GM19023 (cell line): Measurements from ENCODE around the gene TBPL2.
"Not testable (repeated sequence)": the region's sequence is repeated elsewhere in the genome, so short reads cannot be mapped to it uniquely, and the experiment has no call there.

Source experiments
- ATAC-seq: cut with Tn5 transposase; IDR thresholded peaks from one replicate; pipeline ENCODE4 v1.9.1; 2021; ENCODE audit warnings: mild to moderate bottlenecking, moderate library complexity; ENCODE audit not compliant: unreplicated experiment

TBPL2 gene

DNA sequence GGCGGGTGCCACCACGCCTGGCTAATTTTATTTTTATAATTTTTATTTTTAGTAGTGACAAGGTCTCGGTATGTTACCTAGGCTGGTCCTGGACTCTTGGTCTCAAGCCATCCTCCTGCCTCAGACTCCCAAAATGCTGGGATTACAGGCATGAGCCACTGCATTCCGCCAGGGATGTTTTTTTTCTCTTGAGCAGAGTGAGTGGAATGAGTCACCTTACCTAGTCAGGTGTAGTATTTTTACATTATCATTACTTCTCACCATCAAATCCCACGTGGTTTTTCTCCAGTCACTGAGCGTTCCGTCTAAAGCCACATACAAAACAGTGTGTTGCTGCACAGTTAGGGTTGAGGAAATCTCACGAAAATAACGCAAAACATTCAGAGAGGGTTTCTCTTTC, 870 bp upstream of the TBPL2 start:
- no peak for ATAC-seq

DNA sequence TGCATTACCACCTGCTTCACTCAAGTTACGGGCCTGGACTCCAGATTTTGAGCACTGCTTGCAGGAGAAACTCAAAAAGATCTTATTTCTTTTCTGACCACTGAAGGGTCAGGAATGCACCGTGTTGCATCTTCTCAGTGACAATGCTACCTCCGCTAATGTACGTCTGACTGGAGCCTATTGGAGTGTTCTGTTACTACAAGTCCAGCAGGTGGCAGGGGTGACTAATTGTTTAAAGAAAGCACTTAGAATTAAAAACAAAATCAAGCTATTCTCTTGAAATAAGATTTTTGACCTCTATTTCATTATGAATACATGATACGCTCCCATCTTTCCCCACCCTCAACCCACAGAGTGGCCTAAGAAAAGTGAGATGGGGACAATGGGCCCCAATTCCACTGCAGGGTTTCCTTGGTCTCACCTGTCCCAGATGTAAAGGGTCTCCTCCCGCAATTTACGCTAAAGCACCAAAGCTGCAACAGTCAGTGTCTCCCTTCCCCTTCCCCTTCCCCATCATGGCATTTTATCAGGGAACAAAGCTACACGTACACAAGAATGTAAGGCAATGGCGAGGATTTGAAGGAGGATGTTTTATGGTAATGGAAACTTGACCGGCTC, 2.2 kb downstream of the TBPL2 start:
- no peak for ATAC-seq

- ATAC-seq = no peak
Measured at GRCh38 chr14:55436931-55437330, 3.5 kb downstream of the TBPL2 start.

- ATAC-seq = no peak
Measured at GRCh38 chr14:55436519-55436918, 3.9 kb downstream of the TBPL2 start.

DNA sequence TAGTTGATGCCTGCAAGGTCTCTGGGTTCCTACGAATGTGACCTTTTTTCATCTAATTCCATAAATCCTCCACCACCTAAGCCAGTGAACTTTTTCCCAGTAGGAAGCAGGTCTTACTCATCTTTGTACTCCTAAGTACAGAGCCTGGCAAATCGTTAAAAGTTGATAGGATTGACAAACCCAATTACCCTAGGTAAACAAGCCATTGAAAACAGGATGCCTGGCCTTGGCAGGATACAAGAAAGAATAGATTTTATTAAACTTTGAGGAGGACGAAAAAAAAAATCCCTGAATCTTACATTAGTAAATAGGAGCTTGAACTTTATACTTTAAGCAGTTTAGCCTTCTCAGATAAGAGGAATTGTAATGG, 5.6 kb downstream of the TBPL2 start:
- no peak for ATAC-seq

GRCh38 chr14:55433880-55434804, 6.3 kb downstream of the TBPL2 start:
- no peak for ATAC-seq

GRCh38 chr14:55432628-55433027, 7.8 kb downstream of the TBPL2 start:
- ATAC-seq = no peak

DNA sequence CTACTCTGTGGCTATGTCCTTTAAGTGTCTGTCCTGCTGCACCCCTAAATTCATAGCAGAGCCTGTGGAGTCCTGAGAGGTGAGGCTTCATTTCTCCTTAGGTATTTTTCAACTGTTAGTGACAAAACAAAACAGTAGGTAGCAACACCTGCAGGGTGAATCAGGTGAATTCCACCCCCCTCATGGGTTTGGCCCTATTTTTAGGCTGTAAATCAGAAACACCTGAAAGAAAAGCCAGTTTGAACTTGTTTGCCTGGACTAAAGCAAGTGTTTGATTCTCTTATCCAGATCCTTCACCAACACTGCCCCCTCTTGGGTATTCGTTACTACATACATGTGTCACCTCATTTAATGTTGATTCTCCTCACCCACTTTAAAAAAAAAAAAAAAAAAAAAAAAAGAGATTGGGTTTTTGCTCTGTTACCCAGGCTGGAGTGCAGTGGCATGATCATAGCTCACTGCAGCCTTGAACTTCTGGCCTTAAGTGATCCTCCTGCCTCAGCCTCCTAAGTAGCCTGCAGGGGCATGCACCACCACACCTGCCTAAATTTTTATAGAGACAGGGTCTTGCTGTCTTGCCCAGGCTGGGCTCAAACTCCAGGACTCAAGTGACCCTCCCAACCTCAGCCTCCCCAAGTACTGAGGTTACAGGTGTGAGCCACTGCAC, 10.3 kb downstream of the TBPL2 start:
- ATAC-seq = peak; percentile 58

GRCh38 chr14:55427439-55427838, 13.0 kb downstream of the TBPL2 start:
- no peak for ATAC-seq

DNA sequence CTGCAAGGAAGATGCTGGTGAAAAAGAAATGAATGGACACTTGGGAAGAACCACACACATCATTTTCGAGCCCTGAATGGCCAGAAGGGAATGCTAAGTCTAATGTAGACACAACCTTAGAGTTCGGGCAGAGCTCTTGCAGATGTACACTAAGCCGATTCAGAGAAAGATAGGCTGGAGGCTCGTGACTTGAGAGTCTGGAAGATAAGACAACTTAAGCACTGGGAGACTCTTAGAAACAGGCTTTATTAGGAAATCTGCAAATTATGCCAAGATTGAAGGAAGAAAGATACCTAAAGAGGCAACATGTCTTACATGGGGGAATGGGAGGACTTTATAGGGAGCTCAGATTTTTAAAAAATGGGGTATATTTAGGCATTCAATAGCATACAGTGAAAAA, 13.5 kb downstream of the TBPL2 start:
- no peak for ATAC-seq

- ATAC-seq = no peak
Measured at GRCh38 chr14:55425091-55425490, 15.3 kb downstream of the TBPL2 start.

DNA sequence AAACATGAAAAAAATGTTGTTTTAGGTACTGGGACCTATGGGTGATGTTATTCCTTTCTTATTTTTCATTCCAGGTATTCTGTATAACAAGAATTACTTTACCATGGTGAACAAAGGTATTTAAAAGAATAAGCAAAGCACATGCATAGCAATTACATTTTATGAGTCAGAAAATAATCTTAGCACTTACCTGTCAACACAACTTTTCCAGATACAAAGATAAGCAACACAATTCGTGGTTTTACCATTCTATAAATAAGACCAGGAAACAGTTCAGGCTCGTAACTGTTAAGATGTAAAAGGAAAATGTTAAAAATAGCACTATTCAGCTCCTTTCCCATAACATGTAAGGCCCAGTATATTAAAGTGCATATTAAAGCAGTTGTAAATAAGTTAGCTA, 16.4 kb downstream of the TBPL2 start:
- ATAC-seq = no peak

- ATAC-seq = not testable (repeated sequence)
Measured at GRCh38 chr14:55422338-55422737, 18.1 kb downstream of the TBPL2 start.

DNA sequence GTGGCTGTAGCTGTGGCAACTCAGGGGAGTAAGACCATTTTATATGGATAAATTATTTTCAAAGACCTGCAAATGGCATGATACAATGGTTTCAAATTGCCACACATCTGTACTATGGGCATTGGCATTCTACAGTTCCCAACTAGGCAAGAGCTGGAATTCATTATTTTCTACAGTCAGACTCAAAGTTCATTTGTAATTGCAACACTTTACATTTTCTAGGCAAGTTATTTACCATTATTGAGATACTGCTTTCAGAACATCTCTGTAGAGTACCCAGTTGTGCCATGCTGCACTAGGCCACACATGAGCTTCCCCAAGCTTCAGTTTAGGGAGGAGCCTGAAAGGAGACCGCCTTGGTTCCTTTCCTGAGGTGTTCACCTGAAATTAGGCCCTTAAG, 20.8 kb downstream of the TBPL2 start:
- no peak for ATAC-seq

DNA sequence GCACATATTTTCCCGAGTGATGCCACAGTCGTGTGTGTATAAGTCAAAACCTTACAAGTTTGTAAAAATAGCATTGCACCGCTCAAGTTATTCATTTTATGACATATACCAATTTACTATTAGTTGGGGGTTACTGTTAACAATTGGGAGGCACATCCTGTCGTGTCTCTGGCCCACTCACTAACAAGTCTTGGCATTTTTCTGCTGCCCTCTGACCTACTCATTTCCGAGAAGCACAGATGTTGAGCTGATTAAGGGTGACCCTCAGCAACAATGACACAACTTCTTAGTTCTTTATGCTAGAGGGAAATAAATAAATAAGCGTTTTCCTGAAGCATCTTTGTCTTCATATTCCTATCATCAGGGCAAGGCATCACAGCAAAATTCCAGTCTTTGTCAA, 22.0 kb downstream of the TBPL2 start:
- ATAC-seq = no peak

DNA sequence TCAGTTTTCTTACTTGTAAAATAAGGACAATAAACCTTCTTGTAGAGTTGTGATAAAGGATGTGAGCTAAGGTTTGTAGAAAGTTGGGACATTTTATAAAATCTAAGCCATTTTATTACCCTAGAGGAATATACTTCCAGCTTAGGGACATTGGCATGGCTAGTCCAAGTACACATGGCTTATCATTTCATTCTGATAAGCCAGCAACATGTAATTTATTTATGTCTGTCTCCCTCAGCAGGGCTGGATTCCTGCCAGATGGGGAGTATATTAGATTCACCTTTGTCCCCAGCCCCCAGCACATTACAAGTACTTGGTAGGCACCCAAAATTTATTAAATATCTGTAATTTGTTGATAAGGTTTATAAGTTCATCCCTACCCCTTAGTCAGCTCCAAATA, 22.5 kb downstream of the TBPL2 start:
- no peak for ATAC-seq

DNA sequence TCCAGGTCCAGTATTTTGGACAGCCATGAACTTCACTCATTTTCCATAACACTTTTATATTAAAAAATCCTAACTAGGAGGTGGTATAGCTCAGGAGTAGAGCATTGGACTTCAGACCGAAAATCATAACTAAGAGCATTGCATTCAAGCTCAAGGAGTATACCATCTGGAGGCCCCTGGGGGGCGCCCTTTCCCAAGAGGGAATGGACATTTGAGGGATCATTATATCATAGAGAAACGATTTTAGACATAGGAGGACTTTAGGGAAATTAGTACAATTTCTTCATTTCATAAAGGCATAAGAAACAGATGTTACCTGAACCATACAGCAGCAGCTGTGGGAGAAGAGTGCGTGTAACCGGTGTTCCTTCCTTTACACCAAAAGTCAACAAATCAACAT, 23.6 kb downstream of the TBPL2 start:
- no peak for ATAC-seq

DNA sequence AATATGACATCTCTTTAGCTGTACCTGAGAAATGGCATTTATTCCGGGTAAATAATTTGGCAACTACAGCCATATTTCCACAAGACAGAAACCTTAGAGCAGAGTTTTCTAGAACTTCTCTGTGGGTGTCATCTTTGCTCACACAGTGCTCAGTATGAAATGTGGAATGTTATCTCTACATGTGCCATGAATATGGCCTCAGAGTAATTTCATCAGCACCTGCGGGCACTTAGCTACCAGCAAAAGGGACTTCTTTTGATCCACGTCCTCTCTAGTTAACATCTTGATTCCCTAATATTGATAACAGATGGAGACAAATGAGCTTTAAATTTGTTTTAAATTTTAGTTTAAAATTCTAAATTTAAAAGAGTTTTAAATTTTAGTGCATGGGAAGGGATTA, 25.9 kb downstream of the TBPL2 start:
- ATAC-seq = no peak

DNA sequence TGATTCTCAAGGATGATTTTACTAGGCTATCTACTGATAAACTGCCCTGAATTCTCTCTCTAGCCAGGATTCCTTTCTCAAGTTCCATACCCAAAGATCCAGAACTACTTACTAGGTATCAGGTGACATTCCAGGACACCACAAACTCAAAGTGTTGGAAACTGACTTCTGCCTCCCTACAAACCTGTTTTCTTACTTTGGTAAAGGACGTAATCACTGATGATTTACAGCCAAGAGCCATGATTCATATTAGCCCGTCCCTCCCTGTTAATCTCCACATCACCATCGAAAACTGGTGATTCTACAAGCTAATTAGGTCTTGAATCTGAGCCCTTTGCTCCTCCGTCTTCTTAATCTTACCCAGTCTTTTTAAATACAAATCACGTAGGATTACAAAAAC, 27.7 kb downstream of the TBPL2 start:
- ATAC-seq = no peak

- peak; percentile 98 for ATAC-seq
Measured at GRCh38 chr14:55411426-55412389, 28.7 kb downstream of the TBPL2 start, which contains the start of gene ATG14. Gene ATG14 (minus strand): TSS chr14:55411830. CDS start chr14:55411822, 8 bp downstream.

DNA sequence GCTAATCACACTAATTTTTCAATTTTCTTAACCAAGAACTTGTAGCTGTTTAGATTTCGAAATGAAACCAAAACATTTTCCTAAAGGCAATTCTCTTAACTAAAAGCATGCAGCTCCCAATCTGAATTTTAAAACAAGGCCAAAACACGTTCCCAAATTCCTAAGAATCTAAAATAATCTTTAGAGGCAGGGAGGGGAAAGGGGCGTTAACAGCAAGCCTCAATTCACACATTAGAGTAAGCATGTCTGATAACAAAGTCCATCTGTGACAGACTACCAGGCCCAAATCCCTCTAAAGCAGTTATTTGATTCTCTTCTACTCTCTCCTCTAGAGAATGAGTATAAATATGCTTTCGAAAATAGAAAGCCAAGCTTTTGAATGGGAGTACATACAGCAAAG, 29.5 kb downstream of the TBPL2 start:
- no peak for ATAC-seq
